GM19328 (cell line): Measurements from ENCODE around the gene PLCB1.
A peak's percentile ranks its signal among the peaks of the same experiment; 100 is the strongest.
"Not testable (repeated sequence)": the region's sequence is repeated elsewhere in the genome, so short reads cannot be mapped to it uniquely, and the experiment has no call there.

Source experiments
- ATAC-seq: cut with Tn5 transposase; IDR thresholded peaks from one replicate; pipeline ENCODE4 v1.9.1; 2021; ENCODE audit warnings: mild to moderate bottlenecking, moderate library complexity; ENCODE audit not compliant: unreplicated experiment

Gene PLCB1

DNA sequence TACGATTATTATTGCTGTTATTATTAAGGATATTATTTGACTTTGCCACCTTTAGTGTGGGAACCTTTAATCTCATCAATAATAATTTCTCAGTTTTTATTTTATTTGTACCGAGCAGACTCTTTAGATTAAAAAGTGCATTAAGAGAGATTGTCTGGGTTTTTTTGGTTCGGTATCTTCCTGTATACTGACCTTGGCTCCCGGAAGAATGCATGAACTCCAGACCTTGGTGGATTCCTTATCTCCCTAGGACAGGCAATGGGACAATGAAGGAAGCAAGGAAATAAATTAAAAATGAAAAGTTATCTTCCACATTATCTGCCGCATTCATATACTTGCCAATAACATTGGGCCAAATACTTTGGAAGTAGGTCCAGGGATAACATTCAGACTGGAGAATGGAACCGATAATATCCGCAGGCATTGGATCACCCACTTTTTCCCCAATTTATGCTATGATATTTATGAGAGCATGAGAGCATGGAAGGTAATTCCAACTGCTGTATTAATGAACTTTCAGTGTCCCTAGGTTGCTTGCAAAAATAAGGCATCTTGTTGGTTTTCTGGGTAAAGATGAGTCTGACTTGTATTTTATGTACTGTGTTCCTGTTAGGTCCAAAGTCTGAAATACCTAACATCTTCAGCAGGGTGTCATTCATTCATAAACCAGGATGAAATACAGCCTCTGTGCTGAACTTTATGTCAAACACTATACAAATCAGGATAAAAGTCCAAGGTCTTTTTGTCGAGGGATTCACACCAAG lies 232.1 kb downstream of the PLCB1 start:
- no peak for ATAC-seq

GRCh38 chr20:8364734-8365078 lies 232.6 kb downstream of the PLCB1 start:
- ATAC-seq: no peak

DNA sequence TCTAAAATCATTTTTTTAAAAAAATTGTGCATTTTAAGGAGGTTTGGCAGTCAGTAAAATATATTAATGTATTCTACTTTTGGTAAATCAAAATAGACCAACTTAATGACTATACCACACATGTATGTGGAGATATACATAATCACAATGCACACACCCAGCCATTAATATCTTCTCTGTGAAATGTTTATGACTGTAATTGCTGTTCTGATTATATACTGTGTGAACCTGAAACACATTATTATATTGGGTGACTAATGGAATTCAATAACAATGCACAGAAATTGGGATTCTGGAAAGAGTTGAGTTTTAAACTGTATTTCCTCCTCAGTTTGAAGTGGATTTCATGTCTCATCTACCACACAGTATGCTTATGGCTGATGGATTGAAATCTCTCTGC lies 233.6 kb downstream of the PLCB1 start:
- ATAC-seq: no peak

DNA sequence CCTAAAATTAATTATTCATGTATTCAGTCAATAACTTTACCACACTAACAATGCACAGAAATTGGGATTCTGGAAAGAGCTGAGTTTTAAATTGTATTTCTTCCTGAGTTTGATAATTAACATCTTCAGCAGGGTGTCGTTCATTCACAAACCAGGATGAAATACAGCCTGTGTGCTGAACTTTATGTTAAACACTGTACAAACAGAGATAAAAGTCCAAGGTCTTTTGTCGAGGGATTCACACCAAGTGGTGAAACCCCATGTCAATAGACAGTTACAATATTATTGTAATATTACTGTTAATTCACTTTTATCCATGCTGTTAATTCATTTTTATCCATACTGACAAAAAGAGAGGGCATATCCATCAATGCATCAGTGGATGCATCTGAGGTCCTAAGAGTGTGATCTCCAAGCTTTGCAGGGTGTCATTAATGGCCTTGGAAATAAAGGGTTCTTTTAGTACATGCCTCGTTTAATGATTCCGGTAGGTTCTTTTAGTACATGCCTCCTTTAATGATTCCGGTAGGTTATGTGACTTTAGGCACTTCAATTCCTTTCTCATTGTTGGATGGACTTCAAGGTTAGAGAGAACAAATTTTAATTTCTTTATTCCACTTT lies 234.3 kb downstream of the PLCB1 start:
- no peak for ATAC-seq

DNA sequence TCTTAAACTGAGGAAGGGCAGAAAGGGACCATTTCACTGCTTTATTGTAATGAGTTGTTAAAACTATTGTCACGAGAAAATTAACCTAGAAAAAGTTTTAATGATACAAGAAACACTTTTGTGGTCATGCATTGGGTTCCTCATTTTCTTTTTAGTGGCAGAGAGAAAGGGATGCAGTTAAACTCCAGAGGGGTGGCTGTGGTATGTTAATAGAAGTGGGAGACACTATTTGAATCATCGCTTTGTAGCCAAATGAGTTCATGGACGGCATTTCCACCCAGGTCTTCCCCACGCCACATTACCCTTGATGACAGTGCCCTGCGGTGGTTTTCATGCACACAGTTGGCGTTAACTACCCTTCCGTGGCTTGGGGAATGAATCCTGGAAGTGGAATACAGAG lies 235.6 kb downstream of the PLCB1 start:
- no peak for ATAC-seq

DNA sequence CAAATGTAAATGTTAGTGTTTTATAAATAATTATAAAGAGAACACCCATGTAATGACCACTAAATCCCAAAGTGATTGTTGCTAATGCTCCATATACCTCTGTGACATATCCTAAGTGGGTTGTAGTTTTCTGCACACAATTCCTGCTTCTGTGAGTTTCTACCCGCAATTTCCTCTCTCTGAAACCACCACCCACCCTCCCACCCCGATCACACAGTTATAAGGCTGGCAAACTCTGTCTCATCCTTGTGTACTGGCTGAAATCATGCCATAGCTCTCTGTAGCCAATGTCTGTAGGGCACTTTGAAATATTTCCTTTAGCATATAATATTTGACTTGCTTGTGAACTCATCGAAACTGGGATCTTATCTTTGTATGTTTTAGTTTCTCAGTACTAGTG lies 236.6 kb downstream of the PLCB1 start:
- no peak for ATAC-seq

DNA sequence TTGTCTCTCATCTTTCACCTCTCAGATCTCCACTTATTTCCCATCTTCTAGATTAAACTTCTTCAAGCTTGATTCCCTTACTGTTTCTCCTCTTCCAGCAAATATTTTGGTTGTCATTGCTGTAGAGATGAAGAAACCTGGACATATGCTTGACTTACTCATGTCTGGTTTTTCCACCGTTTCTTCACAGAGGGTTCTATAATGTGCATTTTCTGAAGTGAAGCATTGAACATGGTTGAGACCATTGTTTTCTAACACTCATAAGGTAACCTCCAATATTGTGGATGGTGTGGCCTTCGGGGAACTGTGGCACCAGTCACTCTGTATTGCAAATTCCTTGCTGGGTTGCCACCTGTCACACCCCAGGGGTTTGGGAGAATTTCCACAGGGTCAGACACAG lies 237.2 kb downstream of the PLCB1 start:
- ATAC-seq: no peak

DNA sequence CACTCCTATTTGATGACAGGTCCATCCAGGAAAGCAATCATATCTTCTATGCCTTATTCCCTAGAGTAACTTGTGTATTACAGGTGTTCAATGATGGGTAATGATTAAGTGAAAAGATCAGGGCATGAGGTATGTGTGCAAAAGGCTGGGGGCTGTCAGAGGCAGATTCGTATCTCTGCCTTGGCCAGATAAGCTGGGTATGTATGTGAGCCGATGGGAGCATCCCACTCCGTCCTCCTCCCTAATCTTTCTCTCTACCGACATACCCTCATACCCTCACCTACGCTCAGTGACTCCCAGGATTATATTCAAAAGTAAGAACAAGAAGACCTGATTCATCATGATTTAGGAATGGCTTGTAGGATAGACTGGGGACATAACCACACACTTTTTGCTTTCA lies 238.7 kb downstream of the PLCB1 start:
- ATAC-seq: no peak

GRCh38 chr20:8372824-8373380 lies 240.8 kb downstream of the PLCB1 start:
- no peak for ATAC-seq

GRCh38 chr20:8373579-8373978 lies 241.5 kb downstream of the PLCB1 start:
- no peak for ATAC-seq

GRCh38 chr20:8375898-8376297 lies 243.8 kb downstream of the PLCB1 start:
- no peak for ATAC-seq

GRCh38 chr20:8376940-8377339 lies 244.9 kb downstream of the PLCB1 start:
- ATAC-seq: no peak

DNA sequence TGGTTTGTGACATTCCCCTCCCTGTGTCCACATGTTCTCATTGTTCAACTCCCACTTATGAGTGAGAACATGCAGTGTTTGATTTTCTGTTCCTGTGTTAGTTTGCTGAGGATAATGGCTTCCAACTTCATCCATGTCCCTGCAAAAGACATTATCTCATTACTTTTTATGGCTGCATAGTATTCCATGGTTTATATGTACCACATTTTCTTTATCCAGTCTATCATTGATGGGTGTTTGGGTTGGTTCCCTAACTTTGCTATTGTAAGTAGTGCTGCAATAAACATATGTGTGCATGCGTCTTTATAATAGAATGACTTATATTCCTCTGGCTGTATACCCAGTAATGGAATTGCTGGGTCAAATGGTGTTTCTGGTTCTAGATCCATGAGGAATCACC lies 247.1 kb downstream of the PLCB1 start:
- ATAC-seq: not testable (repeated sequence)

- ATAC-seq: no peak
Observed at GRCh38 chr20:8385247-8385646, 253.2 kb downstream of the PLCB1 start.

DNA sequence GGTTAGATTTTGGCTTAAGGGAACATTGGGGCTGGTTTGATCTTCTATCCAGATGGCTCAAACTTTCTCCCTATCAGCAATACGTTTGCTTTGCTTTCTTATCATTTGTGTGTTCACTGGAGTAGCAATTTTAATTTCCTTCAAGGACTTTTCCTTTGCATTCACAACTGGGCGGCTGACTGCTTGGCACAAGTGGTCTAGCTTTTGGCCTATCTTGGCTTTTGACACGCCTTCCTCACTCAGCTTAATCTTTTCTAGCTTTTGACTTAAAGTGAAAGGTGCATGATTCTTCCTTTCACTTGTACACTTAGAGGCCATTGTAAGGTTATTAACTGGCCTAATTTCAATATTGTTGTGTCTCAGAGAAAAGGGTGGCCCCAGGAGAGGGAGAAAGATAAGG lies 254.9 kb downstream of the PLCB1 start:
- no peak for ATAC-seq

GRCh38 chr20:8388141-8388540 lies 256.1 kb downstream of the PLCB1 start:
- no peak for ATAC-seq

DNA sequence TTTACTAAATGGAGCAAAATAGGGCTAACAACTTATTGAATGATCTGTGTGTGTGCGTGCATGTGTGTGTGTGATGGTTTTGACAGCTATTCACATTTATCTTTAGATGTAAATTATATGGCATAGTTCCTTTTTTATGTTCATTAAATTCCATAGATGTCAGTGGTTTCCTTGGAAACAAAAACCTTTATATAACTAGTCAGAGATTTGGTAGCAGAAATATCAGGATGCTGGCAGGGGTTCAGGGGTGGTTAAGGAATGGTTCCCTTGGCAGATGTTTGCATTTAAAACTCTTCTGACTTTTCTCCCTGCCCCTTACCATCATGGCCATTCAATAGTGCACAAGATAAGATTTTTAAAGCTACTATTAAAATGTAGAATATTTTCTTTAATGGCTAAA lies 256.6 kb downstream of the PLCB1 start:
- no peak for ATAC-seq

DNA sequence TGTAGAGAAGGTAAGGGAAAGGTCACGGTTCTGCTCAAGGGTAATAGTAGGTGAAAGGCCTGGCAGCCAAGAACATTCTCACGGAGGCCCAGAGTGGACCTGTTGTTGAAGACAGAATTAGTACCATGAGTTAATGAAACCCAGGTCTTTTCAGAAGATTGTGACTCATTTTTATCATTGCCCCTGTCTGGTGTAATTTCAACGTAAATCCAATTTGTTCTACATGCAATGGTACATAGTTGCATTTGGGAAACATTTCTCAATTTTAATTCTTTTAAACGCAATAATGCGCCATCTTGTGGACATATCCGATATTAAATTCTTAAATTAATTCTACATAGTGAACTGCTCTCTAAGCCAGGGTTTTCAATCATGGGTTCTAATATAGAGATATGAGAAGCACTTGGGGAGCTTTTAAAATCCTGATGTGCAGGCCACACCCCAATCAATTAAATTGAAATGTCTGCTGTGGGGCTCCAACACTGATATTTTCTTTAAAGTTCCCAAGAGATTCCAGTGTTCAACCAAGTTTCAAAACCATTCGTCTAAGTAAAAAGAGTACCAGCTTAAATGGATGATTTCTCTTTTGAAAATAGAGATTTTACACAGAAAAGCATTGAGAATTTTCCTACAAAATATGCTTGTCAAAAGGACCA lies 257.4 kb downstream of the PLCB1 start:
- no peak for ATAC-seq

DNA sequence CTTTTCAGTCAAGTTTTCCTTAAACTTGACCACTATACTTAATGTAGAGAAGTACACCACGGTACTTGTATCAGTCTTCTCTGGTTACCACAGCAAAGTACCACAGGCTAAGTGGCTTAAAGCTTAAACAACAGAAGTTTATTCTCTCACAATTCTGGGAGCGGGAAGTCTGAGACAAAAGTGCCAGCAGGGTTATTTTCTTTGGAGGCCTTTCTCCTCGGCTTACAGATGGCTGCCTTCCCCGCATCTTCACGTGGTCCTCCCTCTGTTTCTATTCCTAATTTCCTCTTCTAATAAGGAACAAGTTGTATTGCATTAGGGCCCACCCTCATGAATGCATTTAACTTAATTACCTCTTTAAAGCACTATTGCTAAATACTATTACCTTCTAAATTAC lies 258.0 kb downstream of the PLCB1 start:
- ATAC-seq: no peak

- no peak for ATAC-seq
Observed at GRCh38 chr20:8390500-8390899, 258.4 kb downstream of the PLCB1 start.

DNA sequence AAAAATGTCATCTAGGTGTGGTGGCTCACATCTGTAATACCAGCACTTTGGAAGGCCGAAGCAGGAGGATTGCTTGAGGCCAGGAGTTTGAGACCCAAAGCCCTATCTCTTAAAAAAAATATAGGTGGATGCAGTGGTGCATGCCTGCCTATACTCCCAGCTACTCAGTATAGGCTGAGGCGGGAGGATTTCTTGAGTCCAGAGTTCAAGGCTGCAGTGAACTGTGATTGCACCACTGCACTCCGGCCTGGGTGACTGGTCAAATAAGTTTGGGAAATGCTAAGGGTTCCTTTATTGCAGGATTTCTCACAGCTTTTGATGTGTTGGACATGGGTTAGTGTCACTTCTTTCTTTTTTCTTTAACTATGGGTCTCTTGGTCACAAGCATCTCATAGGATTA lies 261.3 kb downstream of the PLCB1 start:
- ATAC-seq: no peak

- ATAC-seq: peak; percentile 77
Observed at GRCh38 chr20:8394308-8394945, 262.4 kb downstream of the PLCB1 start.
